Measurements from ENCODE around the gene ATP10A.

DNA sequence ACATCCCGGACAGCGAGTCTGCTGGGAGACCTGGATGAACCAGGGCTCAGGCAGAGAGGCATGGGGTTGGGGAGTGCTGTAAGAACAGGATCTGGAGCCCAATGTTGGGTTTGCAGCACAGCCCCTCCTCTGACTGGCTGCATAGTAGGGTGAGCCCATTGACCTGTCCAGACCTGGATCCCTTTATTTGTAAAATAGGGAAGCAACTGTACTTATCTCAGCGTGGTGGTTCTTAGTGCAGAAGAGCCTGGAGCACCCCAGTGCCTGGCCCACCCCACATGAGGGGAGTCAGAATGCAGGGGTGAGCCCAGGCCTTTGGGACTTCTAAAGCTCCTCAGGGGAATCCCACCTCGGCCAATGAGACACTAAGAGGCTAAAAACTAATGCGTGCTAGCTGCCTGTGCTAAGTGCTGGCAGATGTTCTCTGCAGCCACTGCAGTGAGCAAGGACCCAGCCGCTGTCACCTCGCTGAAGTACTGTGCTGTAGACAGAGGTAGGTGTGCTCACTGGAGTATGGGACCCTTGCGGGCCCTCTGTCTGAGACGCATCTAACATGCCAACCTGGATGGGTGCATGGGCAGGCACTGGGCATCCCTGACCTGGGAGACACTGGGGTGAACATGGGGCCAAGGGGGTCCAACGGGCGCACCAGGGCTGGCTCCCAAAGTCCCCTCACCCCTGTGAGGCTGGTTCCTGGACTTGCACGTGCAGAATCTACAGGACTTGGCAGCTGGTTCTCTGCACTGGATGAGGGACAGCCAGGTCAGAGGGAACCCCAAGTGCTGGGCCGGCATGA, 95.6 kb downstream of the ATP10A start:
- TF ChIP-seq, protein P1, sequence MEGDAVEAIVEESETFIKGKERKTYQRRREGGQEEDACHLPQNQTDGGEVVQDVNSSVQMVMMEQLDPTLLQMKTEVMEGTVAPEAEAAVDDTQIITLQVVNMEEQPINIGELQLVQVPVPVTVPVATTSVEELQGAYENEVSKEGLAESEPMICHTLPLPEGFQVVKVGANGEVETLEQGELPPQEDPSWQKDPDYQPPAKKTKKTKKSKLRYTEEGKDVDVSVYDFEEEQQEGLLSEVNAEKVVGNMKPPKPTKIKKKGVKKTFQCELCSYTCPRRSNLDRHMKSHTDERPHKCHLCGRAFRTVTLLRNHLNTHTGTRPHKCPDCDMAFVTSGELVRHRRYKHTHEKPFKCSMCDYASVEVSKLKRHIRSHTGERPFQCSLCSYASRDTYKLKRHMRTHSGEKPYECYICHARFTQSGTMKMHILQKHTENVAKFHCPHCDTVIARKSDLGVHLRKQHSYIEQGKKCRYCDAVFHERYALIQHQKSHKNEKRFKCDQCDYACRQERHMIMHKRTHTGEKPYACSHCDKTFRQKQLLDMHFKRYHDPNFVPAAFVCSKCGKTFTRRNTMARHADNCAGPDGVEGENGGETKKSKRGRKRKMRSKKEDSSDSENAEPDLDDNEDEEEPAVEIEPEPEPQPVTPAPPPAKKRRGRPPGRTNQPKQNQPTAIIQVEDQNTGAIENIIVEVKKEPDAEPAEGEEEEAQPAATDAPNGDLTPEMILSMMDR (optimal IDR thresholded peaks at IDR 0.05 in 1 of 3, IDR thresholded peaks at IDR 0.05 in 1 of 3, conservative IDR thresholded peaks at IDR 0.05 in 1 of 3; ENCODE audit: extremely low read depth in 1 of 3, insufficient read depth in 2 of 3, low read length in 3 of 3), result no peak
- no peak for TF ChIP-seq EZH2 (IDR thresholded peaks at IDR 0.05; ENCODE audit: low read length)
